ENCODE results near the gene CHRNB2.

The CHRNB2 gene

DNA sequence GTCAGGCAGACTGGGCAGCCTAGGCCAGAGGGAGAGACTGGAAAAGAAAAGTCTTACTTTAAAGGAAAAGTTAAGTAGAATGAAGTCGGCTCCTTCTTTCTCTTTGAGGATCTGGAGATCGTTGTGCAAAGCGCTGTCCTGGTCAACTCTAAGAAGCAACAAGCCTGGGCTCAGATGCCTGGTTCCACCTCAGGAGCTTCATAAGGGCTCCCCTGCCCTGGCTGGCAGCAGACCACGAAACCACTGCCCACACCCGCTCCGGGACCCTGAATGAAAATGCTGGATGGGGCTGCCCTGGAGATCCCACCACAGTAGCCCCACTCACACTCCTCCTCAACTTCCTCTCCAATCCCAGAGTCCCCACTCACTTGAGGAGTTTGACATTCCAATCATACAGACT, 15.5 kb upstream of the CHRNB2 start:
- no peak for DNase-seq (ENCODE audit: low read depth)

DNA sequence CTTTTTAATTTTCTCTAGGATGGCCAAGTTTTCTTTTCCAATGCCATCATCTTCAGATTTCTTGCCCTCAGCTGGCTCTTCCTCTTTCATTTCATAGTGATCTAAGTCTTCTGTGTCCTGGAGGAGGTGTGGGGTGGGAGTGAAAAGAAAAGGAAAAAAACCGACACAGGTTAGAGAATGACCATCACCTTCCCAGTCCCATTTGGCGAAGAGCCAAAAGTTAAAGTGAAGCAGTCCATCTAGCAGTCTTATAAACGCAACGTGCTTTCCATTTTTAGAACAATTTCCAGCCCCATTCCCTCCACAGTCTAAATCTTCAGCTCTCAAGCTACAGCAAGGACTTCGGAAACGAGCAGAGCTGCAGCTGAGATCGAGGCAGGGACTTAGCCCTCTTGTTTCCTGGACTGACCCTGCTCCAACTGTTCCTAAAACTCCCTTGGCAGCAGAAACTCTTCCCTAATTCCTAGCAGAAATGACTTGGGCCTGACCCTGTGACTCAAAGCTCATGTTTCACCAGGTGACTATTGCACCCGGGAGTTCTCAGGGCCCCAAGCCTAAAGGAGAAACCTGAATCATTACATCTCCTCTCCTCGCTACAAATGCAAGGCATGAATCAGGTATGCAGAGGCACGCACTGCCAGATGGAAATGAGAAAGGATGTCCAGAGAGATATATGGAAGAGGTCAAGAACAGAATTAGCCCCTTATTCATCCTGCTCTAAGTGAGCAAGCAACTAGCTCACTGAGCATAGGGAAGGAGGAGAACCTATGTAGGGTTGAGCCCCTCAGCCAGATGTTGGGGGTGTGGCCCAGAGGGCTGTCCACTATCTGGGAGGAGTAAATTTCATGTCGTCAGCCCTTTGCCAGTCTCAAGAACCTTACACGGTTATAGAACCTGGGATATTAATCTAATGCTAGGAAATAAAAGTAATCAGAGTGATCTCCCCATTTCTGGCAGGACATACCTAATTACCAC, 14.2 kb upstream of the CHRNB2 start:
- DNase-seq (ENCODE audit: low read depth) = no peak

DNA sequence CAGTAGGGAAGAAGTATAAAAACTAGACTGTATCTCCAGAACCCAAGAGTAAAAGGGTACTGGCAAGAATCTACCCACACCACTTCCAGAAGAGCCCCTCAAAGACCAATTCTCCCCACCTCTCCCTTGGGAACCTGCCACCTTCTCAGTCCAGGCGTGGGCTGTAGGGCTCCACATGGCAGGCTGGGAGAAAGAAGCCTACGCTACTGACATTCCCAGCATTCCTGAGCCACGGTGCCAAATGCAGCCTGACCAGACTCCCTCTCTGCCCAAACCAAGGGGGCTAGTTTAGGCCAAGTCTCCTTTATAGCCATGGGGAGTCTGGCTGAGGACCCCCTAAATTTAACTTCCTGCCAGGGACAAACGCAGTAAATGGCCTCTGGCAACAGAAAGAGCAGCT, 11.2 kb upstream of the CHRNB2 start:
- DNase-seq (ENCODE audit: low read depth) = no peak

DNA sequence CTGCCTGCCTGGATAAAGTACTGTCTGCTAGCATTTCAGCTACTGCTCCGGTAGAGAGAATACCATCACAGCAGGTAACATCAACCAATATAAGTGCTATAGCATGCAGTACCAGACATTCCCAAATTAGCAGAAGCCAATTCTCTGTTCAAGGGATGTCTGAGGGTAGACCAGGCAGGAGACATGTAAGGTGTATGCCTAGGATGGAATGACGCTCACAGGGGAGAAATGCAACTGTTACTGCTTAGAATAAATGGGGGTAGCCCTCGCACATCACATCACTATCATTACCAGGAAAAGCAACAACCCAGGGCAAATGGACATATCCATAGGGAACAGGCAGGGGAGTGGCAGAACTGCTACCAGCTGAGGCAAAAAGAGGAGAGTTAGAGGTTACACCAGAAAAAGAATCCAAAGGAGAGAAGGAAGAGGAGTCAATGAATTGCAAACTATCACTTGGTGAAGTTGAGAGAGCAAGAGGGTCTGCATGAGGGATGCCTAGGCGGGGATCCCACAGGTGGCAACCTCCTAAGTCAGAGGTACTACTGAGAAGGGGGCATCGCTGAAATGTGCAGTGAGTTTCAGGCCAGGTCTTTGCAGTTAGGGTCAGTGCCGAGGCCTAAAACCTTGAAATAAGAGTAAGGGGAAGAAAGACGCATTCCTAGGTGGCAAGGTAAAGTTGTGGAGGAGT, 10.2 kb upstream of the CHRNB2 start:
- no peak for DNase-seq (ENCODE audit: low read depth)

DNA sequence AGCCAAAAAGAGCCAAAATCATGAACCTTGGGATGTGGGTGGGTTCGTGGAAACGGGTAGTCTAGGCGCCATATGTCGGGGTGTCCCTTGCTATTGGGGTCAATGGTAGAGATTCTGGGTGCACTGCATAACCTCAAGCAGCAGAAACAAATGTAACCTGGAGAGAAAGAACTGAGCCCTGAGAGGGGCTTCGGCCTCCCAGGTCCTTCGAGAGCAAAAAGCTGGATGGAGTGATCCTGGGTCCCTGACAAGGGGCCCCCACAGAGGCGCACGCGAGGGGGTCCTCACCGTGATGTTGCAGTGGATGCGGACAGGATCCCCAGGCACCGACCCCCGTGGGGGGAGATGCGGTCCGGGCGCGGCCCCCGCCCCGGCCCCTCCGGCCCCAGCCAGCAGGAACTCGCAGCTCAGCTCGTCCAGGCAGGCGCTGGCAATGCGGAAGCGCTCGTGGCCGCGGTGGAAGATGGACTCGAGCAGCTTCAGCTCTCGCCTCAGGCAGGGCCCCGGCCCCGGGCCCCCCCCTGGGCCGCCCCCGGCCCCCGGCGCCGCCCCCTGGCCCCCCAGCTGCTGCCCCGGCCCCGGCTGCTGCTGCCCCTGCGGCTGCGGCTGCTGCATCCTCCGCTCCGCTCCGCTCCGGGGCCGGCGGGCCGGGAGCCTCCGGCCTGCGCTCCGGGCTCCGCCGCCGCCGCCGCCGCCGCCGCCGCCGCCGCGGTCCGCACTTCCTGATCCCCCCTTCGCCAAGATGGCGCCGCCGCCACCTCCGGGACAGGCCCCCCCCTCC, 9.4 kb upstream of the CHRNB2 start, which contains the start of gene UBE2Q1:
TSS of gene UBE2Q1 (minus strand) at position 724 of the 781 bp plus-strand sequence. CDS start at position 615, 109 bp downstream.
- peak; percentile 16 for DNase-seq (ENCODE audit: low read depth)

DNA sequence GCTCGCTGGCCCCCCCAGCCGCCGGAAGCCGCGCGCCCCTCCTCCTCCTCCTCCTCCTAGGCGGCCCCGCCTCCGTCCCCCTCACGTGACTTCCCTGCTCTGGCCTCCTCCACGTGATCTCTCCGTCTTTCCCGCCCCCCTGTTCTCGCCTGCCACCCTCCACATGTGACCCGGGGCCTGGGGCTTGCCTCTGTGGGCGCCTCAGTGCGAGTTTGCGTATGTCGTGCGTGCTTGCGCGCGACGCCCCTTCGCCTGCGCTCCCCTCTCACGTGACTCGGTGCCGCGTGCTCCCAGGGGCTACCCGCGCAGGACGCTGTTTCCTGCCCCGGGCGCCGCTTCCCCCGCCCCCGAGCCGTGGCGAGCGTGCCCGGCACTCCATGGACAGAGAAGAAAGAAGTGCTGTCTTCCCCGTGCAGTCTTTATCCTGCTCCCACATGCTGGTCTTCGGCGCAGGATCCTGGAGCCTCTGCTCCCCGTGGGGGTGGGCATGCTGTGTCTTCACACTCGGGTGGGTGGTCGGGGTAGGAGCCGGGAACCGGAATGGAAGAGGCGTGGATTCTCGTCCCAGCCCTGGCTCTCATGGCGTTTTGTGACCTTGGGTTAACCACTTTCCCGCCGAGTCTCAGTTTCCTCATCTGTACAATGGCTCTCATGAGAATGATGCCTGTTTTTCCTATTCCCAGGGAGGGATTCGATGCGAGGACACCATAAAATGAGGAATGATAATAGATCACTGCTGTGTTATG, 8.7 kb upstream of the CHRNB2 start:
- DNase-seq (ENCODE audit: low read depth) = peak; percentile 100

DNA sequence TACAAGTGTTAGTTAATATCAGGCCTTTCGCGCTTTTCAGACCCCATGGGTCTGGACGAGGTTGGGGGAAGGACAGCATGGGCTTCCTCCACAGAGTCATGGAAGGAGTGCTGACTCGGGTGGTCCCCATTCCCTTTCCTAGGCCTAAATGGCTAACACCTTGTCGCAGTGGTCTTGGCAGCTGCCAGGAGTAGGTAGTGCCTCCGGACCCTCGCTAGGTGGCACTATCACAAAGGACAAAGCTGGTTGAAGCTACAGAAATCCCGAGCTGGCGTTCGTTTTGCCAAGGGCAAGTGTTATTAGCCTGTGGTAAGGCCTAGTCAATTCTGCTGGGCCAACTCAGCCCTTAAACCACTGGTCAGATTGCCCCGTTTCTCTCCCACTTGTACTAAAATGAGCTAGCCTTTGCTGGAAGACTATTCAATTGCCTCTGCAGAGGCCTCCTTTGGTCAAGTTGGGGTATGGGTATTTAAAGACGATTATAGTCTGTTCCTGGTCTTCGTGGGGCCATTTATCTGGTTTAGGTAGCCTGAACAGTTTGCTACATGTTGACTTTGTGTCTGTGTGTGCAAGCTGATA, 8.0 kb upstream of the CHRNB2 start:
- DNase-seq (ENCODE audit: low read depth) = peak; percentile 75

DNA sequence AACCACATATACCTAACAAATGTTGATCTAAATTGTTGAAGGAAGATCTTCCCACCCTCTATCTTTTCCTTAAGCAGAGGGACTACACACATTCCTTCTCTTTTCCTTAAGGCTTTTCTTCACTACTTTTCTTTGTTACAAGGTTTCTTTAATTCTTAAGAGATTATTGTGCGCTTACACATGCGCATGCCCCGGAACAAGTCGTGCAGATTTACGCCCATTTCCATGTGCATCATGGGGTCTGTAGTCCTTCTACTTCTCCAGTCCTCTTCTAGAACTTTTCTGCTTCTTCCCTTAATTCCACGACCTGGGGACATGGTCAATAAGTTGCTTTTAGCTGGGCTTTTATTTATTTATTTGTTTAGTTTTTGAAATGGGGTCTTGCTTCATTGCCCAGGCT, 1.7 kb upstream of the CHRNB2 start:
- DNase-seq (ENCODE audit: low read depth) = no peak

DNA sequence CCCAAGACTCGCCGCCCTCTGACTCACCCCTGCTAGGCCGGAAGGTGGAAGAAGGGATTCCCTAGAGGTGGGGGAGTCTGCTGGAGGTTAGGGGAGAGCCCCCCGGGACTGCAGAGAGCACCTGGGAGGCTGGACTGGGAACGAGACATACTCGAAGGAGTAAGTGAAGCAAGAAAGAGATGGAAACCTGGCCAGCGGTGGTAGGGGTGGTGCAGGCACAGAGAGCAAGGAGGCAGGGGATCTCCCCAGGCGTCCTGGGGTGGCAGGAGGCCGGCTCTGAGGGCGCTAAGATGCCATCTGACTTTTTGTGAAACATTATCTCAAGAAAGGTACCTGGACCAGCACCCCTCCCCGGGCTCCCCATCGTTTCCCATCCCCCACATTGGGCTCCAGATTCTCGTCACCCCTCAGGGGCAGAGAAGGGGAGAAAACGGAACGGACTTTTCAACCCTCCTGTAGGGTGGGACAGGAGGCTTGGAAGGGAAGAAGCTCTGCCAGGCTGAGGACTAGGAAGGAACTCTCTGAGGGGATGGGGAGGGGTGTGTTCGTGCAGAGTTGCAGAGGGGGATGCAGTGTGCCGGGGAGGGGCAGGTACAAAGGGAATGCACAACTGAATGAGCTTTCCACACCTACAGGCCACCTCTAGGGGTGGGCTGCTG, 708 bp downstream of the CHRNB2 start:
- DNase-seq (ENCODE audit: low read depth) = no peak

DNA sequence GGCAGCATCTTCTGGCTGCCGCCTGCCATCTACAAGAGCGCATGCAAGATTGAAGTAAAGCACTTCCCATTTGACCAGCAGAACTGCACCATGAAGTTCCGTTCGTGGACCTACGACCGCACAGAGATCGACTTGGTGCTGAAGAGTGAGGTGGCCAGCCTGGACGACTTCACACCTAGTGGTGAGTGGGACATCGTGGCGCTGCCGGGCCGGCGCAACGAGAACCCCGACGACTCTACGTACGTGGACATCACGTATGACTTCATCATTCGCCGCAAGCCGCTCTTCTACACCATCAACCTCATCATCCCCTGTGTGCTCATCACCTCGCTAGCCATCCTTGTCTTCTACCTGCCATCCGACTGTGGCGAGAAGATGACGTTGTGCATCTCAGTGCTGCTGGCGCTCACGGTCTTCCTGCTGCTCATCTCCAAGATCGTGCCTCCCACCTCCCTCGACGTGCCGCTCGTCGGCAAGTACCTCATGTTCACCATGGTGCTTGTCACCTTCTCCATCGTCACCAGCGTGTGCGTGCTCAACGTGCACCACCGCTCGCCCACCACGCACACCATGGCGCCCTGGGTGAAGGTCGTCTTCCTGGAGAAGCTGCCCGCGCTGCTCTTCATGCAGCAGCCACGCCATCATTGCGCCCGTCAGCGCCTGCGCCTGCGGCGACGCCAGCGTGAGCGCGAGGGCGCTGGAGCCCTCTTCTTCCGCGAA, 3.8 kb downstream of the CHRNB2 start:
- no peak for DNase-seq (ENCODE audit: low read depth)

DNA sequence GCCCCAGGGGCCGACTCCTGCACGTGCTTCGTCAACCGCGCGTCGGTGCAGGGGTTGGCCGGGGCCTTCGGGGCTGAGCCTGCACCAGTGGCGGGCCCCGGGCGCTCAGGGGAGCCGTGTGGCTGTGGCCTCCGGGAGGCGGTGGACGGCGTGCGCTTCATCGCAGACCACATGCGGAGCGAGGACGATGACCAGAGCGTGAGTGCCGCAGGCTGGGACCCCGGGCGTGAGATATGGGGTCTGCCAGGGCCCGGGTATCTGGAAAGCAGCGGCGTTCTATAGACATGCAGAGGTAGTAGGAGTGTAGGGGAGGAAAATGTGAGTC, 4.3 kb downstream of the CHRNB2 start:
- no peak for DNase-seq (ENCODE audit: low read depth)

DNA sequence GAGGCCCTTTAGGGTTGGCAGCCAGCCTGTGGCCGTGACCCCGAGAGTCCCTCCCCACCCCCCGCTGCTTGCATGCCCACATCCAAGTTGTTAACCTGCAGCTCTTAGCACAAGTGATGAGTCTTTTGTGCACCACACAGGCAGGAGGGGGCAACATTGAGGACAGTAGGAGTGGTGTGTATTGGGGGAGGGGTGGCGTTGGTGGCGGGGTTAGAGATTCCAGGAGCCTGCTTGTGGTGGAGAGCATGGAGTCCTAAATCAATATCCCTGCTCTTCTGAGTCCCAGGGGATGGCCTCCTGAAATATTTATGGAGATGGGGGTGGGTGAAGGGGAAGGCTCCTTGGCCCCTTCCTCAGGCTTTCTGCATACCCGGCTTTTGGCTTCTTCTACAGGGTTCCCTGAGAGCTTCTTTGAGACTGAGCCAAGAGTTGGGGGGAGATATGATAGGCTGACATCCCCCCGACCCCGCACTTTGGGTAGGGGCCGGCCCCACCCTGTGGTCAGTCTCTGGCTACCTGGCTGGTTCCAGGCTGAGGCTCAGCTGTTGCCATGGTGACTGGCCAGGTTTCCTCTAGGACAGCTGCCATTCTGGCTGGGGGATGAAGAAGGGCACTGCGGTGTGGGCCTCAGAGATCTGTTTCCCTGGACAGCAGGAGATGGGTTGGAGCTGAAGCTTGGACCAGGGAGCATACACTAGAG, 5.0 kb downstream of the CHRNB2 start:
- DNase-seq (ENCODE audit: low read depth) = no peak

DNA sequence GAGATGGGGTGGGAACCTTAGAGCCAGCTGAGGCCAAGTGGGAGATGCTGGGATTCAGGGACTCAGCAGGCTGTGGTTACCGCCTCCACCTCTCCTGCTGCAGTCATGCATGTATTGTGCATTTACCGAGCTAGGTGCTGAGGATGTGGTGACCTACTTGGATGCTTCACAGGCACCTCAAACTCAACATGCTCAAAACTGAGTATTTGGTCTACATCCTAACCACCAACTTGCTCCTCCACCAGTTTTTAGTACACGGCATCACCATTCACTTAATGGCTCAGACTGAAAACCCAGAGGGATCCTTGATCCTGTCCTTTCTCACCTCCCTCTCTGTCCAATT, 5.6 kb downstream of the CHRNB2 start:
- no peak for DNase-seq (ENCODE audit: low read depth)

DNA sequence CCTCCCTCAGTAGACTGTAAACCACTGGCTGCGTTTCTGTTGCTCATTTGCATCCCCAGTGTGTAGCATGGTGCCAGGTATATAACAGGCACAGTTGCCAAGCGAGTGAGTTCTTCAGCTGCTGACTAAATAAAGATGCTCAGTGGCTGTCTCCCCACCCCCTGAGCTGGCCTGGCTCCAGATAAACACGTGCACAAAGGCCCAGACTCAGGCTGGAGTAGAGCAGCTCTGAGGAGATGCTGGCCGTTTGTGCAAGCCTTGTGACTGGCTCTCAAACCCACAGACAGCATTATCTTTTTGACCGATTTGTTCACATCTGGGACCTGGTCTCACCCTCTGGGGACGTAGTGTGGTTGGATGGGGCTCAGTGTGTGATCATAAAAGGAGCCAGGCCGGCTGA, 7.1 kb downstream of the CHRNB2 start:
- DNase-seq (ENCODE audit: low read depth) = no peak

DNA sequence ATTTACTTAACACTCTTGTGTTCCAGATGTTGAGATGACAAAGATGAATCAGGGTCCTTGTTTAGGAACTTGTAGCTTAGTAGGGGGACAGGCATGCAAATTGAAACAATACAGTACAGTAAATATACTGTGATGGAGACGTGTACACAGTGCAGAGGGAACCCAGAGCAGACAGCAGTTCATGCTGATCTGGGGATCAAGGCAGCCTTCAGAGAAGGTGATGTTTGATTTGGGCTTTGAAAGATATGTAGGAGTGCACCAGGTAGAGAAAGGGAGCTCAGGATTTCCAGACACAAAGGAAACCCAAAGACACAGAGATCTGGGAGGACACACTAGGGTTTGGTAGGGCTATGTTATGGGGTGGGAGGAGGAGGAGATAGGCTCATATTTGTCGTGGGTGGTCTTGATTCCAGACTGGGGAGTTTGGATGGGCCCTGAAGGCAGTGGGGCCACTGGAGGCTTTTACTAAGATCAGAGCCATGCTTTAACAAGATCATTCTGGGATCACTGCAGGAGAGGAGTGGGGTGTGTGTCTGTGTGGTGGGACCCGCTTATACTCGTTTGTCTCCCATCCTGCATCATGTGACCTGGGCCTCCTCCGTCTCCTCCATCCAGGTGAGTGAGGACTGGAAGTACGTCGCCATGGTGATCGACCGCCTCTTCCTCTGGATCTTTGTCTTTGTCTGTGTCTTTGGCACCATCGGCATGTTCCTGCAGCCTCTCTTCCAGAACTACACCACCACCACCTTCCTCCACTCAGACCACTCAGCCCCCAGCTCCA, 7.8 kb downstream of the CHRNB2 start:
- DNase-seq (ENCODE audit: low read depth) = no peak

DNA sequence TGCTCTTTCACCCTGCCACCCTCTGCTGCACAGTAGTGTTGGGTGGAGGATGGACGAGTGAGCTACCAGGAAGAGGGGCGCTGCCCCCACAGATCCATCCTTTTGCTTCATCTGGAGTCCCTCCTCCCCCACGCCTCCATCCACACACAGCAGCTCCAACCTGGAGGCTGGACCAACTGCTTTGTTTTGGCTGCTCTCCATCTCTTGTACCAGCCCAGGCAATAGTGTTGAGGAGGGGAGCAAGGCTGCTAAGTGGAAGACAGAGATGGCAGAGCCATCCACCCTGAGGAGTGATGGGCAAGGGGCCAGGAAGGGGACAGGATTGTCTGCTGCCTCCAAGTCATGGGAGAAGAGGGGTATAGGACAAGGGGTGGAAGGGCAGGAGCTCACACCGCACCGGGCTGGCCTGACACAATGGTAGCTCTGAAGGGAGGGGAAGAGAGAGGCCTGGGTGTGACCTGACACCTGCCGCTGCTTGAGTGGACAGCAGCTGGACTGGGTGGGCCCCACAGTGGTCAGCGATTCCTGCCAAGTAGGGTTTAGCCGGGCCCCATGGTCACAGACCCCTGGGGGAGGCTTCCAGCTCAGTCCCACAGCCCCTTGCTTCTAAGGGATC, 8.5 kb downstream of the CHRNB2 start:
- DNase-seq (ENCODE audit: low read depth) = no peak

DNA sequence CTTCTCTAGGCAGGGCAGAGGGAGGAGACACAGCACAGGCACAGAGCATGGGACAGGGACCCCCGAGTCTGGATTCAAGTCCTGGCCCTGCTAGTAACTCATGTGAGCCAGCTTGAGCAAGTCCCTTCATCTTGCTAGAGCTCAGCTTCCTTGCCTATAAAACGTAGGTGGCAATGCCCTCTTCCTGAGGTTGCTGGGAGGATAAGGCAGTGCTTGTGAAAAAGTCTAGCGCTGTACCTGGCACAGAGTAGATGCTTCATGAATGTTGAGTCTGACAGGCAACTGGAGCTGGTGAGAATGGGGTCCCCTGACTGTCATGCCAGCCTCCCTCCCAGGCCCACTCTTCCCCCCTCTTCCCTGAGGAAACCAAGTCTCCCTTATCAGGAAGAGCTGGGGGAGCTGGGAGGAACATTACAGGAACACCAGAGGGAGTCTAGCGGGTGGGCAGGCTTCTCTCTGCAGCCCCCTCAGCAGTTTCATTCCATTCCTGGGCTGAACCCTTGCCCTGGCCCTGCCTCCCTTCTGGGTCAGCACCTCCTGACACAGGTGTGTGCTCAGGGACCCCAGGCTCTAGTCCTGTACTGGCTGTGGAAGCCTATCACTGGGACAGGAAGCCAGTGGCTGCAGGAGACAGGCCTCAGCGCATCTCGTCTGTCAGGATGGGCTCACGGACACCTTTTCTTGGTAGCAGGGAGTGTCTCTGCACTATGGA, 9.9 kb downstream of the CHRNB2 start:
- no peak for DNase-seq (ENCODE audit: low read depth)

DNA sequence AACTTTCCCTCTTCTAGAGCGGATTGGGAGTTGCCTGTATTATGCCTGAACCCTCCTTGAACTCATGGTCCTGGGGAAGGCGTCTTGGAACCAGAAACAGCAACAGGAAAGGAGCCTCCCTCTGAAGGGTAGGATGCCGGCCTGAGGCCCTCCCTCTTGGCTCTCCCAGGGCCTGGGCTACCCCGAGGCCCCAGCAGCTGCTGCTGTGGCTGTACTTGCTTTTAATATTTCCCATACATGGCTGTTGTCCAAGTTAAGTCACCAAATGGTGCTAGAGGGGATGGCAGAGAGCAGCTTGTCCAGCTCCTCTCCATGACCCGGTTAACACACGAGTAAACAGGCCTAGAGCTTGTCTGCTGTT, 10.5 kb downstream of the CHRNB2 start:
- no peak for DNase-seq (ENCODE audit: low read depth)

All from T follicular helper cell (primary cell).